ENCODE results near the gene NKAIN4.
A peak's percentile ranks its signal among the peaks of the same experiment; 100 is the strongest.

NKAIN4 gene

DNA sequence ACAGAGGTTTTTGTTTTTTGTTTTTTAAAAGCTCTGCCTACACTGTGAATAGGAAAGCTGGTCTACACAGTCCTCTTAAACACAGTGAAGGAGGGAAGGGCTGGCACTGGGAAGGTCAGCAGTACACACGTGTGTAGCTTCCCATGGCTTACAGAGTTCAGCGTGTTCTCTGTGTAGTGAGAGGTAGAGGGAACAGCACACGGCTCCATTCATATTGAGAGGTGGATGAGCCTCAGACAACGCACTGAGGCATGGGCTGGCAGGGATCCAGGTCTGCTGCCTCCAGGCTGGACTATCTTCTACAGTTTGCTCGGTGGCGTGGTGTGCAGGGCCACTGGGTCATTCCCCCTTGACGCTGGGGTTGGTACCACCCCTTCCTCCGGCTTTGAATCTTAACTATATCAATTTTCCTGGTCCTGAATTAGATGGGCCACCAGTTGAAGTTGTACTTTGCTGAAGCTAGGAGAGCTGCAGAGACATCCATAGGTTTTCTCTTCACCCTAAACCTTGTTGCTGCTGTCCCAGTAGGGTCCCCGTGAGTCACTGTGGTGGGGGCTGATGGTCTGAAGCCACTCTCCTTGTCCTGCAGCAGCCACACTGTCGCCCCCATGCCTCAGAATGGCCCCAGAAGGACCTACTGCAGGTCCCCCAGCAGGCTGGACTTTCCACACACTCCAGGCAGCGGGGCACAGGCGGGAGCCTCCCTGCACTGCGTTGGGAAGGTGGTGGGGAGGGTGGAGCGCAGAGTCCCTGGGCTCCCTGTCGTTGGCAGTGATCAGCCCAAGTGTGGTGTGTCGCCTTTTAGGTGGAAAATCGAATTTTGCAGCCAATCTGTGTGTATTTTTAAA, 20.3 kb upstream of the NKAIN4 start:
- no peak for DNase-seq (ENCODE audit: low read depth in 2 of 3, low spot score in 1 of 3)

DNA sequence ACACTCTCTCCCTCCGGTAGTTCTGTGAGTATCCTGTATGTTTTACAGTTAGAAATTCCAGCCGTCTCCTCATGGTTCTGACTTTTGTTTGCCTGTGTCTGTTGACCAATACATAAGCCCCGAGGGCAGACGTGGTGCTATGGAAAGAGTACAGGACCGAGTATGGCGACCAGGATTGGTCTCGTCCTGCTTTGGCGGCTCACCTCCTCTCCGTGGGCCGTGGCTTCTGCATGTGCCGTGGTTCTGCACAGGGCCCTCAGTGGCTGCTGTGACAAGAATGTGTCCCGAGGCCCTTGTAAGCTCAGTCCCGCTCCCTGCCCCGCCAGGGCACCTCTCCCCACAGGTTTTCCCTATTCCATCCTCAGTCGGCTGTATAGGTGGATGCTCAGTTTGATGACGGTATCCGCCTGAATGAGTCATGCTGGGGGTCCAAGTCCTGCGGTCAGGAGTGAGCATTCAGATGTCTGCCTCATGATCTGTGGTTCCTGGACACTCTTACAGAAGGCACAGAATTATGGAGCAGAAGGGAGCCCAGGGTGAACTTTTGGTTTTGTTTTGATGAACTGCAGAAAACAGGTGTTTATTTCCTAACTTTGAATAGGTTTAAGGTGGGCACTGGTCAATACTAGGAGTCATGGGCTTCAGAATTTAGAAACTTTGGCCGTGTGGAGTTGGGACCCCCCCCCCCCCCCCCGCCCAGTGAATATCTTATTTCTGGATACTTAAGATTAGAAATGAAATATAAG, 19.5 kb upstream of the NKAIN4 start:
- DNase-seq (ENCODE audit: low read depth in 2 of 3, low spot score in 1 of 3), result no peak

DNA sequence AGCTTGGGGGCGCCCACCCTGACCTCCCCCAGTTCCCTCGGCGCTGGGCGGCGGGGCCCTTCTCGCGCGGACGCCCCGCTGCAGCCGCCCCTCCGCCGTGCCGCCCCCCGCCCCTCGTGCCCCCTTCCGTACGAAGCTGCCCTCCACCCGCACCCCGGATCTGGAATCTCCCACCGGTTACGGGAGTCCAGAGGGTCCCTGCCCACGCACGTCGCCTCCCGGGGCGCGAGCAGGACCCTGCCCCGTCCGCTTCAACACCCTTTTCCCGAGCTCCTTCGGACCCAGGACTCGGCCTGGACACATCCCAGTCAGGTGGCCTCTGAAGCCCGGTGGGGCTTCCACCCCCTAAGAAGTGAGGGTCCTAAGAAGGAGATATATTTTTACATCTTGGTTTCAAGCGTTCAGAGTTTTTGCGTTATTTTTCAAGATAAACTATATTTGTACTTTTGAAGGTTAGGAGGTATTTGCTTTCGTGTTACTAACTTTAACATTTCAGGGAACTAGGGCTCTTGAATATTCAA, 18.9 kb upstream of the NKAIN4 start:
- no peak for DNase-seq (ENCODE audit: low read depth in 2 of 3, low spot score in 1 of 3)

DNA sequence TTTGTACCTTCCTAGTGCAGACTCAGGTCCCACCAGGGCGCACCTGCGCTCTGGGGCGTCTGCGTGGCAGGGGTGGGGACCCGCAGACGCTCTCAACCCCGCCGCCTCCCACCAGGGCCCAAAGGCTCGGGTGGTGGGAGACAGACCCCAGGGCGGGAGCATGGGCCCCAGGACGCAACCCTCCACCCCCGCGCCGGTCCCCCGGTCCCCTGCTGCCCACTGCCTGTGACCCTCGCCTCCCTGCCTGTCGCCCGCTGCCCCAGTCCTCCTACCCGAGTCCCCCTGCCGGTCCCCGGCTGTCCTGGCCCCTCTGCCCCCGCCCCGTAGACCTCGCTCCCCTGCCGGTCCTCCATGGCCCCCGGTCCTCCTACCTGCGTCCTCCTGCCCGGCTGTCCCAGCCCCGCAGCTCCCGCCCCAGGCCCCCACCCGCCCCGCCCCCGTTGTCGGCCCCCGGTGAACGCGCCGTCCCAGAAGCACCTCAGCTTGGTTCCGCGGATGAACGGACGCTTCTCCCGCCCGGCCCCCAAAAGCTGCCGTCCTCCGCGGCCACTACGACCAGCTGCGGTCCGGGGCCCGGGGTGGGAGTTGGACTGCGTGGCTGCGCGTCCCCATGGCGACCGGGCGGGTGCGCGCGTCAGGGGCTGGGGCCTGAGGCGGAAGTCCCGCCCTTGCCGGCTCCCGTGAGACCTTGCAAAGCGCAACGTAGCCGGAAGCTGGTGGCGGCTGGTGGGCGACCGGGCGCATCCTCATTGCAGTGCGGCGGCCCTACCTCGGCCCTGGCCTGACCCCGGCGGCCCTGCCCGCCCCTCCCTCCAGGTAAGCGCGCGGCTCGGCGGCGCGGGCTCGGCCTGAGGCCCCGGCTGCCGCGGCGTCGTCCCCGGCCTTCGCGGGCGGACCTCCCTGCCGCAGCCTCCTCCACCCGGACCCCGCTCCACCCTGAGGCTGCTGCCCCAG, 18.1 kb upstream of the NKAIN4 start, which contains the start of gene ARFGAP1:
Gene ARFGAP1 (plus strand): TSS at position 709 of the 954 bp plus-strand sequence. CDS start 2,768 bp downstream, outside the sequence.
- peak; percentile 76 to 88 (median 80) for DNase-seq (ENCODE audit: low read depth in 2 of 3, low spot score in 1 of 3)

DNA sequence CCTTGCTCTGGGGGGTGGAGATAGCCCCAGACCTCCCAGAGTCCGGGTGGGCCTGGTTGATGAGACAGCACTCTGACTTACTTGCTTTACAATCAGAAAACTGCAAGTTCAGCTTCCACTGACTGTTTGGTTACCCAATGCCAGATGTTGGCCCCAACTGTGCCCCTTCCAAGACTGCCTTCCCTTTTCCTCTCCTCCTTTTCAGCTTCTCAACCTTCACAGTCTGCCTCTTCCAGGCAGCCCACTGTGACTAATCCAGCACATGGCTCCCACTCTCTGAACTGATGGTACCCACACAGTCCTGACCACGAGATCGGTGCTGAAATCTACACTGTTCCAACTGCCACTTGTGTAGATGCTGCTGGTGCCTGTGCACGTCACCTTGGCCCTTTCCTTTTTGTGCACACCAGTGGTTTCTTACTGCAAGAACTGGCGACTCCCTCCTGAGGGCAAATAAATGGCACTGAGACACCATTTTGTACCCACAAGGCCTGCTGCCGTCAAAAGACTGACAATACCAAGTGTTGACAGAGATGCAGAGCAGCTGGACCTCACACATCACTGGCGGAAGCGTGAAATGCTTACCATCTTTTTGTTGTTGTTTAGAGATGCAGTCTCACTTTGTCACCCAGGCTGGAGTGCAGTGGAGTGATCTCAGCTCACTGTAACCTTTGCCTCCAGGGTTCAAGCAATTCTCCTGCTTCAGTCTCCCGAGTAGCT, 16.5 kb upstream of the NKAIN4 start:
- no peak for DNase-seq (ENCODE audit: low read depth in 2 of 3, low spot score in 1 of 3)

DNA sequence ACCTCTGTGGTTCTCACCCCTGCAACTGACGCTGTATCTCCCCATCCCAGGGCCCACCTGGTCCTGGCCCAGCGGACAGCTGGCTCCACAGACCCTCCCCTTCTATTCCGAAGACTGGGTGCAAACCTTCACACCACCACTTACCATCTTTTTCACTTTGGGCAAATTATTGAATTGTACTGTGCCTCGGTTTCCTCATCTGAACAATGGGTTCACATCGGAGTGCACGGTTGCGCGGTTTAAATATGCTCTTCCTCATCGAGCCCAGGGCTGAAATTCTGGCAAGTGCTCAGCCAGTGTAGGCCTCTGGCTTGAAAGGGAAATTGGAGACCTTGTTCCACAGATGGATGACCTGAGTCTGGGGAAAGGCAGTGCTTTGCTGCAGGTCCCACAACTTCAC, 15.5 kb upstream of the NKAIN4 start:
- DNase-seq (ENCODE audit: low read depth in 2 of 3, low spot score in 1 of 3), result no peak

DNA sequence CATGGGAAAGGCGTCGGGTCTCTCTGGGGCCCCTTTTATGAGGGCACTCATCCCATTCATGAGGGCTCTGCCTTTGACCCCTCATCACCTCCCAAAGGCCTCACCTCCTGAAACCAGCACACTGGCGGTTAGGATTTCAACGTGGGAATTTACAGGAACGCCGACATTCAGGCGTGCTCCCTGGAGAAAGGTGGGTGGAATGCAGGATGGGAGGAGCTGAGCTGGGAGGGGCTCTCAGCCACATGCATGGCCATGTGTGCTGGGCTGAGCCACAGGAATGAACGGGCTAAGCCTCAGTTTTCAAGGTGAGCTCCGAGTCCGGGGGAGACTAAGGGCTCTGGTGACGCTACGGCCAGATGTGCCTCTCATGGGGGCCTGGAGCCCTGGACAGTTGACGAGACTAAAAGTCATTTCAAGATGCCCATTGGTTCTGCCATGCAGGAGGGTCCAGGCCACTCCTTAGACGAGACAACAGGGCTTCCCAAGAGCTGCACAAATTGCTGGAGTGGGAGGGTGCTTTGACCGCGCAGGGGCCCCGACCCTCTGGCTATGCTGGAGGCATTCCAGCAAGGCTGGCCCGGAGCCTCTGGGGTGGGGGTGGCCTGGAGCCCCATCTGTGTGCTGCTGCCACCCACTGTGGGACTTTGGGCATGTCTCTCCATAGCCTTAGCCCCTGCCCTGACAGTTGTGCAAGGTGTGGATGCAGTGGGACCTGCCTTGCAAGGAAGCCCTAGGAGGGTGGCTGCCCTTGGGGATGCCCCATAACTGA, 14.6 kb upstream of the NKAIN4 start:
- DNase-seq (ENCODE audit: low read depth in 2 of 3, low spot score in 1 of 3), result no peak

DNA sequence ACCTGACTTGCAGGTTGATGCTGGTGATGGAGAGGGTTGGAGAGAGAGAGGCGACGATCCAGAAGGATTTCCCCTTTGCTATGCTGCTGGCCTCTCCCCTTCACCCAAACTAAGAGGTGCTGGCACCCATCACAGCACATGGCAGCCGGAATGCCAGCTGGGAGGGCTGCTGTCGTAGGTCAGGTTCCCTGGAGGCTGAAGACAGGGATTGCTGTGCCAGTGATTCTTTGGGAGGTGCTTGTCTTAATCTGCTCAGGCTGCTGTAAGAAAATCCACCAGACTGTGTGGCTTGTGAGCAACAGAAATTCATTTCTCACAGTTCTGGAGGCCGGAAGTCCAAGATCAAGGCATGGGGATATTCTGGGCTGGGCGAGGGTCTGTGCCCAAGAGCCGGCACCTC, 14.0 kb upstream of the NKAIN4 start:
- DNase-seq (ENCODE audit: low read depth in 2 of 3, low spot score in 1 of 3), result no peak

DNA sequence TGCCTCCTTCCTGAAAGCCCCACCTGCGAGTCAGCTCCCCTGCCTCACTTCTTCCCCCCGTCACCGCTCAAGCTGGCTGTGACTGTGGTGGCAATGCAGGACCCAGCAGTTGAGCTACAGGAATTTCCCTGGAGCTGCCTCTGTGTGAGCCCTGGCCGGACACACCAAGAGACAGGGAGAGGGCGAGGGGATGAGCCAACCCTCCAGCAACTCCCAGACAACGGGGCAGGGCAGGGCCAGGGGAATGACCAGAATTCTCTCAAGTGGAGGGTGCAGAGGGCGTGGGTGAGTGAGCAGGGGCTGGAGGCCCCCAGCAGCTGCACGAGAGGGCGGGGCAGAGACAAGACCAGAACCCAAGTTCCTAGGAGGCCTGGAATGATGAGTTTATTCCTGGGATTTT, 13.4 kb upstream of the NKAIN4 start:
- no peak for DNase-seq (ENCODE audit: low read depth in 2 of 3, low spot score in 1 of 3)

DNA sequence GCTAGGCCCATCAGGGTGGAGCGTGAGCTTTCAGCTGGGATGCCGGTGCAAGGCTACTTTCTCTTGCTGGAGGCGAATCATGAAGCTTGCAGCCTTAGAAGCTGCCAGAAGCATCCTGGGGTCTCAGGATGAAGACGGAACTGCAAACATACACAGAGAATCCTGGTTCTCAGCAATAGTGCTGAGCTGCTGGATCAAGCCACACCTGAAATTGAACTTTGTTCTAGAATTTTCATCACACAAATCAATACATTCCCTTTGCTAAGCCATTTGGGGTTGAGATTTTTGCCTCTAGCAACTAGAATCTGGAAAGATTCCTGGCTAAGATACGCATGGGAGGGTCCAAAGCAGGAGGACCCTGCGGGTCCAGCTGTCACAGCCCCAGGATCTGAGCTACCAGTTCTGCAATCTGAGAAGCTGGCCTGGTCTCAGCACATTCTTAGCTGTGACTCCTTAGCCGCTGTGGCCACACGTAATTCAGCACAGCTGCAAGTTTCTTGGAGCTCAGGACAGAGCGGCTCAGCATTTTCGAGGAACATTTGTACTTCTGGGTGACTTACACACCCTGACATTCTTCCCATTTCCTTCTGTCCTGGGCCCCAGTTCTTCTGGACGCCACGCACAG, 11.7 kb upstream of the NKAIN4 start:
- no peak for DNase-seq (ENCODE audit: low read depth in 2 of 3, low spot score in 1 of 3)

DNA sequence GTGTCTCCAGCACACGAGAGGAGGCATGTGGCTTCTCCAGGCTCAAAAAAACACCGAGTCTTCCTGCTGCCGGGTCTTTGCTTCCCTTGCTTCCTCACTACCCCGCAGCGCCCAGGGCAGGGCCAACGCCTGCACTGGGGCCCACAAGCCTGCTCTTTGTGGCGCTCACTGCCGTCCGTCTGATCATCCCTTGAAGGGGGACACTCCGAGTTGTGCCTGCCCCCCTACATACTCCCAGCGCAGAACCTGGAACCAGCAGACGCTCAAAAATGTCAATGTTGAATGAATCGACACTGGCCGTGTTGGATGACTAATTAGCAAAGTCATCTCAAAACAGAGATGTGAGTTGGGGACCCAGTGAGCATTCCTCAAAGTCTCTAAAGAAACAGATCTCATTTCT, 10.3 kb upstream of the NKAIN4 start:
- DNase-seq (ENCODE audit: low read depth in 2 of 3, low spot score in 1 of 3), result no peak

DNA sequence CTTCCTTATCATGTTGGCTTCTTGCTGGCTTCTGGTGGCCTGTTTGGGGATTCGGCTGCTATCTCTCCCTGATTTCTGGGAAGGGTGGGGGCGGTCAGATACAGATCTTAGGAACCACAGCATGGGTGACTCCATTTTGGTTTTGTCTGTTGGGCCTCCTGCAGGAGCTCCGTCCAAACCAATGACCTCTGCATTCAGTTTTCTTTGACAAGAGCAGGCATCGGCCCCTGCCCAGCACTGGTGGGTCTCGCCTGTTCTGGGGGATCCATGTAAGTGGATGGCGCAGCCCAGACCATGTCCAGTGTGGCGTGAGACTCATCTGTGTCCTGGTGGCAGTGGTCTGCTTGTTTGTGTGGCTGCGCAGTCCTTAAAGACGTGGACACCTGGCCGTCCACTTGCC, 9.7 kb upstream of the NKAIN4 start:
- DNase-seq (ENCODE audit: low read depth in 2 of 3, low spot score in 1 of 3), result no peak

DNA sequence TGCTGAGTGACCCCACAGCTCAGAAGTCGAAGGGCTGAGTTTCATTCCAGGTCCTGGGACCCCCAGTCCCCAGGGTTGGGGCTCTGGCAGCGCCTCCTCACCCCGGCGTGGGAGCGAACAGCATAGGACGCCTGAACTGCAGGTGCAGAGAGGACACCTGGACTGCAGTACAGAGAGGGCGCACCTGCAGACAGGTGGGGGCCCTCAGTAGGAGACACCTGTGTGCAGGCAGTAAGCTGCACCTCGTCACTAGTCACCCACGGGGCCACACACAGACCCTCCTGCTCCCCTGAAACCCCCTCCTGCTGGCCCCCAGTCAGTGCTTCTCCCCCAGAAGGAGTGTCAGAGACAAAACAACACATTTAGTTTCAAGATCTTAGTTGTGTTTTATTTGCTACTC, 8.6 kb upstream of the NKAIN4 start:
- DNase-seq (ENCODE audit: low read depth in 2 of 3, low spot score in 1 of 3), result no peak

DNA sequence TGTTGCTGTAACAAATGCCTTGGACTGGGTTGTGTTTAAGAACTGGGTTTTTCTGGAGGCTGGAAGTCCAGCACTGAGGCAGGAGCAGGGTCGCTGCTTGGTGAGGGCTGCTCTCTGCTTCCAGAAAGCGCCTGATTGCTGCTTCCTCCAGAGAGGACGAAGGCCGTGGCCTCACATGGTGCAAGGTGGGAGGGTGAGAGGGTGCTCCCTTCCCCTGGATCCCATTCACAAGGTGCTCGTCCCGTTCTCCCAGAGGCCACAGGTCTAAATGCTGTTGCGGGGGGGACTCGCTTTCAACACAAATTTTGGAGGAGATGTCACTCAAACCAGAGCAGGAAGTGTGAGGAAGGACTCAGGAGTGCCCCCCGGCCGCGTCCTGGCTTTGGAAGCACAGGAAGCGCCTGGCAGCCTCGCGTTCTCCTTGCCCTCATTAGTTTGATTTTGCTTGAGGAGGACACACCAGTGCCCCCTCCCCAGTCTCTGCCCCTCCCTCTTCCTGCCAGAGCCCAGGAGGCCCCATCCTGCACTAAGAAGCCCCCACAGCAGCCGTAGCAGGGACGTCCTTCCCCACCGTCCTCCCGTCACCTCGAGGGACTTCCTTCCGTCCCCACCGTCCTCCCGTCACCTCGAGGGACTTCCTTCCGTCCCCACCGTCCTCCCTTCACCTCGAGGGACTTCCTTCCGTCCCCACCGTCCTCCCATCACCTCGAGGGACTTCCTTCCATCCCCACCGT, 7.7 kb upstream of the NKAIN4 start:
- DNase-seq (ENCODE audit: low read depth in 2 of 3, low spot score in 1 of 3), result no peak

DNA sequence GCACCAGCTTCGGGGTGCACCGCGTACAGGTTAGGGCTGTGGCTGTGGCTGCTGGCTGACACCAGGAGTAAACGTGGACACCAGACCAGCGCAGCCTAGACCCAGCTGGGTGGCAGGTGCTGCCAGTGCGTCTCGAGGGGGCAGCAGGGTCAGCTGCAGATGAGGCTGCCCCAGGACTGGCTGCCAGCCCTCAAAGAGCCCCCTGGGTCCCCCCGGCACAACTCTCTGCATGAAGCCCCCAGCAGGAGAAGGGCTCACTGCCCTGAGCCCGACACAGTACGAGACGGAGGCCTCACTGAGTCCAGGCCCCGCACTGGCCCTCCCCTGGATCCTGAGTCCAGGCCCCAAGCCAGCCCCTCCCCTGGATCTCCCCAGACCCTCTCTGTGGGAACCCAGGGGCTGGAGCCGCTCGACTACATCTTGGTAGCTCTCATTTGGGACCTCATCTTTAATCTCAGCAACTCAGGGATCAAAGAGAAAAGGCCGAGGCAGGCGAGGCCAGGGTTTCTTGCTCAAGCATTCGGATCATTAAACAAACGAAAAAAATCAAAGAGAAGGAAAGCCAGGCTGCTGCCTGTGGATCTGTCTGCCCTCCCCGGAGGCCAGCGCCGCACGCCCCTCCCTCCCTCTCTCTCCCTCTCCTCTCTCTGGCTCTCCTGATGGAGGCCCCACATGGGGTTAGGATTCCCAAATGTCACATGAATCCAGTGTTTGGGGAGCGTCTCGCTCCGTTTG, 7.0 kb upstream of the NKAIN4 start:
- no peak for DNase-seq (ENCODE audit: low read depth in 2 of 3, low spot score in 1 of 3)

DNA sequence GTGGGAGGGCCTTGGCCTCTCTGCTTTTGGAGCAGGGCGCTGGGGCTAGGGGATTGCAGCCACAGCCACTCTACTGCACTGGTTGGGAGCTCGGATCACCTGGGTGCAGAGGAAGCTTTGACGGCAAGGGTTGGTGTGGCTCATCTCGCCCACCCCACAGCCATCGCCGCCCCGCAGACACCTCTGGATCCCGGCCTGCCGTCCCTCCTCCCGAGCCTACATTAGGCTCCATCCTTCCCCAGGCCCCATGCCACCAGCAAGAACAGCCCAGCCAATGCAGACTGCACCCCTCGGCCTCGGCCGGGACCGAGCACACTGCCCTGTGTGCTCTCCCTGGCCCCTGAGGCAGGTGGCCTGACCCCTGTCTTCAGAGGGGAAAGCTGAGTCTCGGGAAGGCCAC, 6.3 kb upstream of the NKAIN4 start:
- DNase-seq (ENCODE audit: low read depth in 2 of 3, low spot score in 1 of 3), result no peak

DNA sequence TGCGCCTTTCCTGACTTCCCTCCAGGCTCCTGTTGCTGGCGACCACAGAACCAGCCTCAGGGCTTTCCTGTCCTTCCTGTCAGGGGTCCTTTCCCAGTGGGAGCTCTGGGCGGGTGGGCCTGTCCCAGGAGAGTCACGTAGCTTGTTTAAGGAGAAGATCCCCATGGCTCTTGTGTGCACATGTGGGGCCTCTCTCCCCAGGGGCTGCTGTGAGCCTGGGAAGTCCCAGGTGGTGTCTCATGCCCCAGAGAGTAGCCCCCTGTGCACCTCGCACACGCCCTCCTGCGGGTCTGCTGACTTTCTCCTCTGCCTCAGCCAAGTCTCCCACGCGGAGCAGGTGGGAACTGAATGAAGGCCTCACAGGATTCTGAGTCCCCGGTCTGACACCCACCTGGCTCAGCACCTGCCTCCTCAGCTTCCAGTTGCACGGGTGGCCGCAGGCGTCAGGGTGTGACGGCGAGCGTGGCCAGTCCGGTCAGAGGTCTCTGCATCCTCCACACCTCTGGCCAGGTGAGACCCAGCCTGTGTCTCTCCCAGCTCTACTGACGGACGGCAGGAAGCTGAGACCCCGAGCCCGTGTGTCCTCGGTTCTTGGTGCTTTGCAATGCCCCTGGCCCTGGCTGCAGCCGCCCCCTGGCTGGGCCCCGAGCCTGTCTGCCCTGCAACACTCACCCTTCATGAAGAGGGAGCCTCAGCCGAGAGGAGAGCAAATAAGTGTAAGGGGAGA, 5.6 kb upstream of the NKAIN4 start:
- DNase-seq (ENCODE audit: low read depth in 2 of 3, low spot score in 1 of 3), result no peak
